GM10266 (cell line): ENCODE data around the gene TEX51.

ENCODE experiments used
- DNase-seq: peaks from one replicate; pipeline ENCODE4 v3.0.0; 2012; ENCODE audit errors: extremely low spot score
- CTCF ChIP-seq: IDR thresholded peaks from 2 replicates; pipeline ENCODE4 v1.5.1; 2012; ENCODE audit warnings: mild to moderate bottlenecking, low read depth; ENCODE audit not compliant: control insufficient read depth, insufficient read depth; ENCODE audit errors: missing control alignments

Gene TEX51

GRCh38 chr2:126860385-126860784, 38.3 kb upstream of the TEX51 start:
- no peak for DNase-seq

GRCh38 chr2:126862730-126863129, 36.0 kb upstream of the TEX51 start:
- no peak for DNase-seq
- no peak for TF ChIP-seq CTCF

More at GRCh38 chr2:126860385-126860784, 38.3 kb upstream of the TEX51 start:
- no peak for TF ChIP-seq CTCF

- no peak for DNase-seq
- TF ChIP-seq CTCF, result no peak
Observed at GRCh38 chr2:126863336-126864015, 35.2 kb upstream of the TEX51 start.

GRCh38 chr2:126864861-126865260, 33.8 kb upstream of the TEX51 start:
- TF ChIP-seq CTCF, result peak; percentile 38
- DNase-seq, result no peak

GRCh38 chr2:126866451-126866850, 32.2 kb upstream of the TEX51 start:
- DNase-seq, result no peak
- TF ChIP-seq CTCF, result no peak

GRCh38 chr2:126874961-126875360, 23.7 kb upstream of the TEX51 start:
- no peak for TF ChIP-seq CTCF
- no peak for DNase-seq

- no peak for DNase-seq
- no peak for TF ChIP-seq CTCF
Observed at GRCh38 chr2:126876631-126877030, 22.1 kb upstream of the TEX51 start.
